ENCODE results near the gene ZFHX3. TPM values are rescaled to one million over a fixed set of nuclear protein-coding genes. Genes with fewer than 3 reads are reported as not detected.

ZFHX3 gene
- total and polyA plus RNA-seq, 9 donors: 5.2 to 12.0 (median 7.5) TPM

DNA sequence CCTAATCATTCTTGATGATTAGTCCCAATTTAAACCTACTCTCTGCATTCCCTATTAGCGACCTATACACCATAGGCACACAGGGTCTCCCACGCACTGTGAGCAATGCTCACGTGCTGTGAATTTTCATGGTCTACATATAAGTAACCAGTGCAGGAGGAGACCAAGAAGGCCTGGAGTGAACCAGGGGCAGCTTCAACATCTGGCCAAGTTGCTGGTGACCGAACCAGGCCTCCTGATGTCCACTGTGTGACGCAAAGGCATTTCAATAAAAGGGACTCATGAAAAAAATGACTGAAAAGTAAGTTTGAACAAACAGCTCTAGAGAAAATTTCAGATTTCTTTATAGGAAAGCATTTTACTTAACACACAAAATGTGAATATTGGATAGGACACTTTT, 107.0 kb downstream of the ZFHX3 start:
- H3K27ac ChIP-seq (ENCODE audit: low read length): no peak overlapping the region
- DNase-seq: no peak
- peaks cover 24% of the 10 kb centered on the region for H3K4me1 ChIP-seq (ENCODE audit: control insufficient read depth, insufficient read depth, low read length)
- H3K27me3 ChIP-seq (ENCODE audit: control insufficient read depth, insufficient read depth, low read length): no peaks in the 10 kb centered on the region
- H3K36me3 ChIP-seq (ENCODE audit: control insufficient read depth, insufficient read depth, low read length): peaks cover 2% of the 10 kb centered on the region
- no CpG with 5 or more reads among the region's 5 CpGs for WGBS (ENCODE audit: insufficient coverage)
- no peak overlapping the region for H3K4me3 ChIP-seq (ENCODE audit: low read length)
- H3K9me3 ChIP-seq (replicated peaks; ENCODE audit: control insufficient read depth, low read depth, low read length): no peaks in the 10 kb centered on the region

DNA sequence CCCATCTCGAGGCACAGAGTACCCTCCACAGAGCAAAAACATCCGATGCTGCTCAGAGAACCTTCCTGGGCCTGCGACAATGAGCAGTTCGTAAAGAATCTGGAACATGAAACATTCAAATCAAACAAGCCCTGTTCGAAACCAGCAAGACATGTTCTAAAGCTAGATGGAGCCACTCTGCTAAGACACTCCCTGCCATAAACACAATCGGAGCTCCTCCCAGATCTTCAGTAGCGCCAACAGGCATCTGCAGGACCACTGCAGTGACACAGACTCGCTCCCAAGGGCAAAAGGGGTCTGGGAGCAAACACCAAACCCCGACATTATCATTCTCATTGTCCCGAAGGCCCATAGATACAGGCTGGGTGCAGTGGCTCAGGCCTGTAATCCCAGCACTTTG, 108.7 kb downstream of the ZFHX3 start:
- Histone ChIP-seq H3K27ac (ENCODE audit: low read length) (peak overlapping the region; percentile 95), H3K27me3 (ENCODE audit: control insufficient read depth, insufficient read depth, low read length) (no peaks in the 10 kb centered on the region), H3K9me3 (replicated peaks; ENCODE audit: control insufficient read depth, low read depth, low read length) (no peaks in the 10 kb centered on the region), H3K36me3 (ENCODE audit: control insufficient read depth, insufficient read depth, low read length) (no peaks in the 10 kb centered on the region), H3K4me1 (ENCODE audit: control insufficient read depth, insufficient read depth, low read length) (peaks cover 28% of the 10 kb centered on the region), H3K4me3 (ENCODE audit: low read length) (no peak overlapping the region)
- WGBS (ENCODE audit: insufficient coverage): 49% methylated on average over 10 of the region's 10 CpGs
- peak; percentile 88 for DNase-seq

DNA sequence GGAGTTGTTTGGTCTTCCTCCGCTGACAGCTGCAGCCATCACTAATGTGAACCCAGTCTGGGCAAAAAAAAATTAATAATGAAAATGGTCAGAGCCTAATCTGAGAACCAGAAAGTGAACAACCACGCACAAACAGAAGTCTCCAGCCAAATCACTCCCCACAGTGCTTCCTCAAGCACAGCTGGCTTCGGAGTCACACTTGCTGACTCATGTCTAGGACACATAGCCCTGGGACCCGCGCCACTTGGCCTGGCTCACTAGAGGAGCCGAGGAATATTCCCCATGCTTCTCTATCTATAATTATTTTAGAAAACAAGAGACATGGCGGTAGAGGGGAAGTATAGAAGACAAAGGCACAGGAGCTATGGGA, 109.1 kb downstream of the ZFHX3 start:
- H3K36me3 ChIP-seq (ENCODE audit: control insufficient read depth, insufficient read depth, low read length): no peaks in the 10 kb centered on the region
- no peaks in the 10 kb centered on the region for H3K27me3 ChIP-seq (ENCODE audit: control insufficient read depth, insufficient read depth, low read length)
- H3K4me1 ChIP-seq (ENCODE audit: control insufficient read depth, insufficient read depth, low read length): peaks cover 28% of the 10 kb centered on the region
- H3K4me3 ChIP-seq (ENCODE audit: low read length): no peak overlapping the region
- 0% methylated on average over 2 of the region's 7 CpGs for WGBS (ENCODE audit: insufficient coverage)
- no peaks in the 10 kb centered on the region for H3K9me3 ChIP-seq (replicated peaks; ENCODE audit: control insufficient read depth, low read depth, low read length)
- H3K27ac ChIP-seq (ENCODE audit: low read length): peak overlapping the region; percentile 95
- DNase-seq: peak; percentile 98

DNA sequence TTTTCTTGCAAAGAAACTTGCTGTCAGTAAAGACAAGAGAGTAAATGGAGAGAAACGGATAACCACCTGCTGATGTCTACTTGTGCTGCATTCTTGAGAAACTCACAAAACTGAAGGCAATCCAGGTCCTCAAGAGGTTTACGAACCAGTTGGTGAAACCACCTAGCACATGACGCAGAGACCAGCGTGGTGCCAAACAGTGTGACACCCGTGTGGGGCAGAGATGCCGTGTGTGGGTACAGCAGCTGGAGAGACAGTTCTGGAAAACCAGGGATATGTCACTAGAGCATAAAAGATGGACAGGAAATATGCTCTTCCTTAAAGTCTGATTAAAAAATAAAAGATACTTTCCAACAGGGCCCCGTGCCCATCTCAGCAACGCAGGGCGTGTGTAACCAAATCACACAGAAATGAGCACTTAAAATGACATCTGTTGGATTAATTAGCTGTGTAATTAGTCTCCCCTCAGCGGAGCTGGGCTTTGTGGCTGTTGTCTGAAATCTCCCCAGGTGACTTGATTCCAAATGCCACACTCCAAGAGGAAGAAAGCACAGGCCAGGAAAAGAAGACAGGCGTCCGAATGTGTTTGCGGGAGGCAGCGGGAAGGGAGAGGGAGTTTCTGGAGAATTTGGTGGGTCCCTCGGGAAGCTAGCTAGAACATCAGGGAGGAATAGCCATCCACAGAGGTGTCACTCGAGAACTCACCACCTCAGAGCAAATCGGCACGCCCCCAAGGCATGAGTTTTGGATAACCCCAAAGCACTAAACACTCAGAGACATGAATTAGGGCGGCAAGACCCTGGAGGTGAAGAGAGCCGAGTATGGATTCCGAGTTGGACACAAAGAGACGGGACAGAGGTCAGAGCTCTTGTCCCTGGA, 109.8 kb downstream of the ZFHX3 start:
- H3K9me3 ChIP-seq (replicated peaks; ENCODE audit: control insufficient read depth, low read depth, low read length): no peaks in the 10 kb centered on the region
- peaks cover 28% of the 10 kb centered on the region for H3K4me1 ChIP-seq (ENCODE audit: control insufficient read depth, insufficient read depth, low read length)
- no peak for DNase-seq
- no peak overlapping the region for H3K4me3 ChIP-seq (ENCODE audit: low read length)
- 42% methylated on average over 13 of the region's 22 CpGs for WGBS (ENCODE audit: insufficient coverage)
- no peaks in the 10 kb centered on the region for H3K36me3 ChIP-seq (ENCODE audit: control insufficient read depth, insufficient read depth, low read length)
- no peaks in the 10 kb centered on the region for H3K27me3 ChIP-seq (ENCODE audit: control insufficient read depth, insufficient read depth, low read length)
- H3K27ac ChIP-seq (ENCODE audit: low read length): peak overlapping the region; percentile 95

DNA sequence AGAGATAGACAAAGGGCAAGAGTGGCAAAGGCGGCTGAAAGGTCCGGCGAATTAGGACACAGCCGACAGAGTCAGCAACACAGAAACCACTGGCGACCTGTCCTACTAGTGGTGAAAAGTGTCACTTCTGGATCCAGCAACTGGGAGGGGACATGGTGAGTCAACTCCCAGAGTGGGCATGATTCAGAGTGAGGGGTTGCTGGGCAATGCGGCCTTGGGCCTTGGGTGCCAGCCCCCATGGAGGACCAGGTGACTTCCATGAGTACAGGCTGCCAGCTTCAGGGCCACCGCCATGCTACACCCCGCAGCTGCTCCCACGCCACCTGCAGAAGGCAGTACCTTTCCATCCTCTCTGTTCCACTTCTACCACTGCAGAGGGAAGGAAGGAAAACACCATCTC, 110.6 kb downstream of the ZFHX3 start:
- no peak for DNase-seq
- H3K9me3 ChIP-seq (replicated peaks; ENCODE audit: control insufficient read depth, low read depth, low read length): no peaks in the 10 kb centered on the region
- no peaks in the 10 kb centered on the region for H3K36me3 ChIP-seq (ENCODE audit: control insufficient read depth, insufficient read depth, low read length)
- H3K27me3 ChIP-seq (ENCODE audit: control insufficient read depth, insufficient read depth, low read length): no peaks in the 10 kb centered on the region
- no peak overlapping the region for H3K4me3 ChIP-seq (ENCODE audit: low read length)
- peaks cover 29% of the 10 kb centered on the region for H3K4me1 ChIP-seq (ENCODE audit: control insufficient read depth, insufficient read depth, low read length)
- H3K27ac ChIP-seq (ENCODE audit: low read length): no peak overlapping the region
- 89% methylated on average over 9 of the region's 9 CpGs for WGBS (ENCODE audit: insufficient coverage)

DNA sequence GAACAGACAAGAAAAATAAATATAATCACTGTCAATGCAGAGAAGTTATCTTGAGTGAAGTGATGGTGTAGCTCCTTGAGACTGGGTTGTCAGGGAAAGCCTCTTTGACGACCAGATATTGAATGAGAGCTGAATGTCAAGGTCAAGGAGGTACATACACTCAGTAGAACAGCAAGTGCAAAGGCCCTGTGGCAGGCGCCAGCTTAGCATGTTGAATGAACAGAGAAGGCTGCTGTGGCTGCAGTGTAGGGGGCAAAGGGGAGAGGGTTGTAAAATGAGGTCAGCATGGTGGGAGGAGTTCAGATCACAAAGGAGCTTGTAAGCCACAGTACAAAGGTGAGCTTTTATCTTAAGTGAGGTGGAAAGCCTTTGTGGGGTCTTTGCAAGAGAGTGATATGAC, 111.5 kb downstream of the ZFHX3 start:
- WGBS (ENCODE audit: insufficient coverage): 89% methylated on average over 2 of the region's 2 CpGs

DNA sequence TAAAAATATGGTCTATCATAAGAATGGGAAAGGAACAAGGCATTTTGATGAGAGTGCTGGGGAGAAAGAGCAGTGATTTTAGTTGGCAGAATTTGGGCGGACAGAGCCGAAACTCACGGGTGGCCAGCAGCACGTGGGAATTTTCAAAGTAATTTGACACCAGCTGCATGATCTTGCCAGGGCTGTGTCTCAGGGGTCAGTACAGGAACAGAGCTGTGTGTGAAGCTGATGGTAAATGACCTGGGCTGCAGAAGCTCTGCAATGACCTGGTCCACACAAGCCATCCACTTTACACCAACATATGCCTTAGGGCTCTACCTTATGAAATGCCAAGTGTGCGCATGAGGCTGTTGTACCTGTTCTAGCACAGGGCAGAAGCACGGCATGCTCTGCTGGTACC, 112.0 kb downstream of the ZFHX3 start:
- 24% methylated on average over 5 of the region's 6 CpGs for WGBS (ENCODE audit: insufficient coverage)
- no peaks in the 10 kb centered on the region for H3K36me3 ChIP-seq (ENCODE audit: control insufficient read depth, insufficient read depth, low read length)

More for the DNA sequence above, 111.5 kb downstream of the ZFHX3 start:
- H3K4me1 ChIP-seq (ENCODE audit: control insufficient read depth, insufficient read depth, low read length): peaks cover 37% of the 10 kb centered on the region
- no peaks in the 10 kb centered on the region for H3K27me3 ChIP-seq (ENCODE audit: control insufficient read depth, insufficient read depth, low read length)
- H3K9me3 ChIP-seq (replicated peaks; ENCODE audit: control insufficient read depth, low read depth, low read length): no peaks in the 10 kb centered on the region
- H3K4me3 ChIP-seq (ENCODE audit: low read length): no peak overlapping the region
- H3K36me3 ChIP-seq (ENCODE audit: control insufficient read depth, insufficient read depth, low read length): no peaks in the 10 kb centered on the region
- no peak for DNase-seq
- H3K27ac ChIP-seq (ENCODE audit: low read length): no peak overlapping the region

DNA sequence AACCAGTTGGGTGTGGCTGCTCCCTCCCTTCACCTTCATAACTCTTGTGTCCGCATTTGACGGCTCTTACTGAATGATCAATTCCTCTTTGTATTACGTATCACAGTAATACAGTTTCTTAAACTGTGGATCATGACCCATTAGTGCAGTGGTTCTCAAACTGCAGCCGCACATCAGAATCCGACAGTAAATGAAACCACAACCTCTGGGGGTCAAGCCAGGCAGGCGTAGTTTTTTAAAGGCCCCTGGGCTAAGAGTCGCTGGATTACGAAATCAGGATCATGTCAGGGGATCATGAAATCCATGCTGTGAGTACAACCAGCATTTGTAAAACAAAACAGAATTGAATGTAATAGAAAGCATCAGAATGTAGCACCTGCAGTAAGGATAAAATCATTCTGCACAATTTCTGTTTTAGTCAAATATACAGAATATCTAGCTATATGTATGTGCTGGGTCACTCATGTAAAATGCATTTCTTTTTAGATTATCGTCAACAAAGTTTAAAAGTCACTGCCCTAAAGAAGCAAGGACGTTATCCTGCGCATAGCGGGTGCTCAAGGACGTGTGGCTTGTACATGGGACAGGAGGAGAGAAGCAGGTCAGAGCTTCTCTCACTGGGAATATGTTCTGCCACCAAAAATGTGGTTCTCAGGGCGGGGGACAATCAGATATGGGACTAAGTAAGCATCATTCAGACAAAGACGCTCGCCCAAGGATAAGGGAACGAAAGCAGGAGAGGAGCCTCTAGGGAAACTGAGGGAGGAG, 113.1 kb downstream of the ZFHX3 start:
- H3K4me3 ChIP-seq (ENCODE audit: low read length): no peak overlapping the region
- peaks cover 37% of the 10 kb centered on the region for H3K4me1 ChIP-seq (ENCODE audit: control insufficient read depth, insufficient read depth, low read length)
- H3K9me3 ChIP-seq (replicated peaks; ENCODE audit: control insufficient read depth, low read depth, low read length): no peaks in the 10 kb centered on the region
- no peak for DNase-seq
- WGBS (ENCODE audit: insufficient coverage): 73% methylated on average over 13 of the region's 17 CpGs
- no peak overlapping the region for H3K27ac ChIP-seq (ENCODE audit: low read length)
- no peaks in the 10 kb centered on the region for H3K36me3 ChIP-seq (ENCODE audit: control insufficient read depth, insufficient read depth, low read length)
- no peaks in the 10 kb centered on the region for H3K27me3 ChIP-seq (ENCODE audit: control insufficient read depth, insufficient read depth, low read length)

More for the DNA sequence above, 112.0 kb downstream of the ZFHX3 start:
- Histone ChIP-seq H3K27ac (ENCODE audit: low read length) (no peak overlapping the region), H3K9me3 (replicated peaks; ENCODE audit: control insufficient read depth, low read depth, low read length) (no peaks in the 10 kb centered on the region), H3K27me3 (ENCODE audit: control insufficient read depth, insufficient read depth, low read length) (no peaks in the 10 kb centered on the region), H3K4me1 (ENCODE audit: control insufficient read depth, insufficient read depth, low read length) (peaks cover 37% of the 10 kb centered on the region), H3K4me3 (ENCODE audit: low read length) (no peak overlapping the region)
- DNase-seq: peak; percentile 55

DNA sequence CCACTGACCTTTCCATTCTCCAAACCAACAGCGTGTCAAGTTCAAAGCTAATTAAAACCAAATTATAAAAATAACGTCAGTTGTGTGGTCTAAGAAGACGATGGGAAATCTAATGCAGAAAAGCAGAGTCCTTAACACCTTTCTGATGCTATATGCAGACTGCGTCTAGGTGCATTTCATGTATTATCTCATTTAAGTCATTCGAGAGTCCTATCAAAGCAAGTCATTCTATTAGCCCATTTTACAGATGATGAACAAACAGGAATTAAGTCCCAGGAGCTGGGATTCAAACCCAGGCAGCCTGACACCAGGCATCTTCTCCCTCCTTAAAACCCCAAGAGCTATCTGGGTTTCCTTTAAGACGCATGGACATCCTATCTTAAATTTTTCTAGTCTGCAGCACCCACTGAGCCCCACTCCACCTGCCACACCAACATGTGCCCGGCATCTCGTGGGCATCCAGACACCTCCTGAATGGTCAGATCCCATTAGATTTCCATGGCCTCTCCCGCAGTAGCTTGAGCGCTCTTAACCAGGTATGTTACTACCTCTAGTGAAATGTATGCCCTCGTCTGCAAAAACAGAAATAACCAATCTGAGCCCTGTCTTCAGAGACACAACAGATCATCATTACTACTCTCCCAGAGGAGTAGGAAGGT, 115.1 kb downstream of the ZFHX3 start:
- Histone ChIP-seq H3K27me3 (ENCODE audit: control insufficient read depth, insufficient read depth, low read length) (no peaks in the 10 kb centered on the region), H3K27ac (ENCODE audit: low read length) (no peak overlapping the region), H3K4me3 (ENCODE audit: low read length) (no peak overlapping the region), H3K36me3 (ENCODE audit: control insufficient read depth, insufficient read depth, low read length) (no peaks in the 10 kb centered on the region), H3K9me3 (replicated peaks; ENCODE audit: control insufficient read depth, low read depth, low read length) (no peaks in the 10 kb centered on the region), H3K4me1 (ENCODE audit: control insufficient read depth, insufficient read depth, low read length) (peaks cover 26% of the 10 kb centered on the region)
- WGBS (ENCODE audit: insufficient coverage): 96% methylated on average over 6 of the region's 11 CpGs
- no peak for DNase-seq

DNA sequence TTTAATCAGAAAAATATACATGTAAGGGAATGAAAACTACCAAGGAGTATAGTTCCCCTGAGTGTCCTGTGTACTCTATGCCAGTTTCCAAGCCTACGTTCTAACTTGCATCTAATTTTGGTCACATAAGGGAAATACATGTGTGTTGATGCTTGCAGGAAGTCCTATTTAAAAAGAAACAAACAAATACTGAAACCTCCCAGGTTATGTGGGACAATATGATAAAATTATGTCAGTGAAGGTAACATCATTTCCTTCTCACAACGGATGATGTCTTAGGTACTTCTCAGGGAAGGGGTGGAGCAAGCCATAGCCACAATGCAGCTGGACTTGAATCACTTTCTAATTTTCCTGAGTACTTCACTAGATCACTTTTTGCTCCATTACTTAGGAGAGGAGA, 115.9 kb downstream of the ZFHX3 start:
- Histone ChIP-seq H3K27ac (ENCODE audit: low read length) (peak overlapping the region; percentile 79), H3K27me3 (ENCODE audit: control insufficient read depth, insufficient read depth, low read length) (no peaks in the 10 kb centered on the region), H3K4me3 (ENCODE audit: low read length) (no peak overlapping the region), H3K9me3 (replicated peaks; ENCODE audit: control insufficient read depth, low read depth, low read length) (no peaks in the 10 kb centered on the region), H3K36me3 (ENCODE audit: control insufficient read depth, insufficient read depth, low read length) (no peaks in the 10 kb centered on the region), H3K4me1 (ENCODE audit: control insufficient read depth, insufficient read depth, low read length) (peaks cover 29% of the 10 kb centered on the region)
- no peak for DNase-seq
- WGBS (ENCODE audit: insufficient coverage): no CpG with 5 or more reads among the region's 2 CpGs

Measured in muscle of leg (tissue), 11 donors.